Embryonic facial prominence (tissue), 1 donor: ENCODE measurements around the gene SZT2.

Experiments used
- DNase-seq: peaks from one replicate; pipeline ENCODE4 v3.0.0-alpha.2; 2016; ENCODE audit errors: extremely low spot score

Gene SZT2

GRCh38 chr1:43441894-43442637, 52.4 kb downstream of the SZT2 start:
- DNase-seq, result no peak

- no peak for DNase-seq
These were observed 53.1 kb downstream of the SZT2 start for GRCh38 chr1:43442756-43443155.

DNA sequence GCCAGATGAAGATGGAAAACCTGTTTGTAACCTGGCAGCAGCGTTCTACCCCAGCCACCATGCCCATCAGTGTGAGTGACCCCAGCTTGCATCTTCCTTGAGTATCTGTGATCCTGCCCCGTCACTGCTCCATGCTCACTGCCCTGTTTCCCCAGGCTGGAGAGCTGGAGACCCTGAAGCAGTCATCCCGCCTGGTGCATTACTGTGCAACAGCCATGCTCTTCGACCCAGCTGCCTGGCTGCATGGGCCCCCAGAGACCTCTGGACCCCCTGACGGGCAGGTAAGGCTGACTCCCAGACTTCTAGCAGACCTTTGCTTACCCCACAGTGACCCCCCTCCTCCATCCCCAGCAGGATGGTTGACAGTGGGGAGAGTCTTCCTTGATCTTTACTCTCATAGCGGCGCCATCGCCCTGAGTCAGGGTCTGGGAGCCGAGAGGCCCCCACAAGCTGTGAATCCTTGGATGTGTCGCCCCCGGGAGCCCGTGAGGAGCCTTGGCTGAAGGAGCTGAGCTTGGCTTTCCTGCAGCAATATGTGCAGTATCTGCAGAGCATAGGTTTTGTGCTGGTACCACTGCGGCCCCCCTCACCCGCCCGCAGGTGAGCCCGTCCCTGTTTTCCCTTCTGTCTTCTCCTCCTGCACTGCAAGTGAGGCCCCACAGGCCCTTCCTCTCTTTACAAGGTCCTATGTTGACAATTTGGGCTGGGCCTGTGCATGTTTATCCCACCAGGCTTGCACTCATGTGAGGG, 53.7 kb downstream of the SZT2 start:
- DNase-seq, result no peak

DNA sequence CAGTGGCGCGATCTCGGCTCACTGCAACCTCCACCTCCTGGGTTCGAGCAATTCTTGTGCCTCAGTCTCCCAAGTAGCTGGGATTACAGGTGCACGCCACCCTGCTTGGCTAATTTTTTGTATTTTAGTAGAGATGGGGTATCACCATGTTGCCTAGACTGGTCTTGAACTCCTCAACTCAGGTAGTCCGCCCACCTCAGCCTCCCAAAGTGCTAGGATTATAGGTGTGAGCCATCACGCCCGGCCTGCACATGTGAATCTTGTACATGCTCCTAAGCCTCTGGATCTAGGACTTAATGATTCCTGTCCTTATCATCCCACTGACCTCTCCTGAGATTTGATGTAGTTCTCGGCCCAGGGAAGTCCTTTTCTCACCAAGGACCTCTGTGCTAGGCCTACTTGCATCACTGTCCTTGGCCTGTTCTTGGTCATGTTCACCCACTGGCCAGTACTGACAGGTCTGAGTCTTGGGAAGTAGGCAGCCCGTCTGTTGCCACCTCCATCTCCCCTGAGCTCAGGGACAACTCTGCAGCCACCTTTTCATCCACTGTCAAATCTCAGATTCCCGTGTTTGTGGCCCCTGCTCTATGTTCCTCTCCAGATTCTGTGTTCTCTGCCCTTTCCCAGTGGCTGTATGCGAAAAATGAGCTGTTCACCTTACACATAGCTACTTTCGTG, 54.6 kb downstream of the SZT2 start:
- DNase-seq, result no peak

- DNase-seq, result no peak
These were observed 55.1 kb downstream of the SZT2 start for GRCh38 chr1:43444836-43445235.

GRCh38 chr1:43445606-43446387, 56.1 kb downstream of the SZT2 start:
- DNase-seq, result no peak

GRCh38 chr1:43446388-43446740, 56.7 kb downstream of the SZT2 start:
- no peak for DNase-seq

GRCh38 chr1:43446881-43447835, 57.5 kb downstream of the SZT2 start:
- DNase-seq, result no peak

GRCh38 chr1:43447891-43448708, 58.4 kb downstream of the SZT2 start:
- DNase-seq, result no peak

GRCh38 chr1:43448955-43449707, 59.4 kb downstream of the SZT2 start:
- DNase-seq, result no peak

DNA sequence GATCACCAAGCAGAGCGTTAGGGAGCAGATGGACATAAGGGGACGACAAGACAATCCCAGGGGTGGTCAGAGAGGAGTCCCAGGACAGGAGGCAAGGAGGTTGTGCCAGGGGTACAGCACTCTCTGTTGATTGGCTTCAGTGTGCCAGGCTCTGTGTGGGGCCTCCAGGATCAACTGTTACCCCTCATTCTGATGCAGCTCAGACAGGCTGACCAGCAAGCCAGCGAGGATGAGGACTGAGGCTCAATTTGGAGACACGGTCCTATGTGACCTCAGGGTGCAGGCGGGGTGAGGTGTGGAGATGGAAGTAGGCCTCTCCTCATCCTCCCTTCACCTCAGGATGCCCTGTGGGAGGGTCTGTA, 60.0 kb downstream of the SZT2 start:
- DNase-seq, result no peak

DNA sequence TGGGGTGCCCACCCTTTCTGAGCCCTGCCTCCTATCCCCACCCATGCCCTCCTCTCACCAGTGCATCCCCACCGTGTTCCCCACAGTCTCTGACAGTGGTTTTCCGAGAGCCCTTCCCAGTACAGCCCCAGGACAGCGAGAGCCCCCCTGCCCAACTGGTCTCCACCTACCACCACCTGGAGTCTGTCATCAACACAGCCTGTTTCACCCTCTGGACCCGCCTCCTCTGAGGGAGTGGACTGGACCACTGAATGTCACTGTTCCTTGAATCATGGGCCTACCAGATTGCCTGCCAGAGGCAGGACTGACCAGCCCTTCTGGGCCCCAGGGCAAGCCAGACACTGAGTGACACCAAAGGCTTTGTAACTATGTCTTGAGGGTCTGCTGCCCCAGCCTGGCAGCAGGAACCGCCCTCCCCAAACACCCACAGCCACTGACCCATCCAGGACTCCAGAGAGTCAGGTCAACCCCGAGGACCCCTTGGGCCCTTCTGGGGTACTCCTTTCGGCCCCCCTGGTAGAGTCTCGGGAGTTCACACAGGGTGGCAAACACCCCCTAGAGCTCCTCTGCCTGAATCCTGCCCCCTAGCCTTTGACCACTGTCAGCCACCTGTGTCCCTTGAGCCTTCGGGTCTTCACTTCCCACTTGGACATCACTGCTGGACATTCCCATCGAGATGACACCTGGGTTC, 60.7 kb downstream of the SZT2 start:
- DNase-seq, result no peak

DNA sequence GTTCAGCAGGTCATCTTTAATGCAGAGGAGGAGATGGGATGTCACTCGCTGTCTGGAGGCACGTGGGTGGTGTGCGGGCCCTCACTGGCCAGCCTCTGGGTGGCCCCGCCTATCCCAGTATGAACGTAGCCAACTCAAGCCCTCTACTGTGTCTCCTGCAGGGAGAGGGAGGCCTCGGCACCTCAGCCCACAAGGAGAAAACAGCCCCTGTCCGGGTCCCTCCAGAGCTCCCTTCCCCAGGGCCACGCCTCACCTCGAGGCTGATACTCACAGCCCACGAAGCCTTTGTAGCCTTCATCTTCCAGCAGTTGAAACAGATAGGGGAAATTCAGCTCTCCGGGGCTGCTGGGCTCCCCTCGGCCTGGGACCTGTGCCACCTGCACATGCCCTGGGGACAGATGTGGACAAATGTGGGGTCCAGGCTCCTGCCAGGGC, 61.5 kb downstream of the SZT2 start:
- no peak for DNase-seq

DNA sequence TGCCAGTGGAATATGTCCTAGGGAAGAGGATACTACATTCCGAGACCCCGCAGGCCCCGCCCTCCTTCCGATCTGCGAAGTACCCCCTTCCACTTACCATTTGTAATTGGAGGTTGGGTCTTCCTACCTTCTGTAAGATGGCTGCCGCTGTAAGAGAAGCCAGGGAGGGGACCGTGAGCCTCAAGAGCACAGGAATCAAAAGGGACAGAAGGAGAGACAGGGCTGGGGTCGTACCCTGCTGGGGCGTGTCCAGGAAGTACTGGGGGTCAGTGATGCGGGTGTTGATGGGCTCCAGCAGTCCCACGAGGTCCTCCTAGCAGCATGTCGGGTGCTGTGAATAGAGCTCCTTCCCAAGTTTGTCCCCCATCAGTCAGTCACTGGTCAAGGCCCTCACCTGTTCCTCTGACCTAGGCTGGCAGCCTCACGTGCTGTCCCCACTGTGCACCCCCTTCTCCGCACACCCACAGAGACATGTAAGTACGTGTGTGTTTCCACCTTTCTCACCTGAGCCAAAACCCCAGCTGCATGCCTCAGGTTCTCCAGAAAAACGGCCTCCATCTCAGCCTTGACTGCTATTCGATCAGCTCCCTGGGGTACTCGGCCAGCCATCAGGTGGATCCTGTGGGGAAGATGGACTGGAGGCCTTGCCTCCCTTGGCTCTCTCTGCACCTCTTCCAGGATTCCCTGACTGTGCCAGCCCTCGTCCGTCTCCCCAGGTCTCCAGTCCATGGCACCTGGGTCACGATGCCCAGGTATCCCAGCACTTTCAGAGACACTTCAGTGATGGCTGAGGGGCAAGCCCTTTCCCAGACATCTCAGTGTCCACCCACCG, 62.2 kb downstream of the SZT2 start:
- DNase-seq, result no peak

DNA sequence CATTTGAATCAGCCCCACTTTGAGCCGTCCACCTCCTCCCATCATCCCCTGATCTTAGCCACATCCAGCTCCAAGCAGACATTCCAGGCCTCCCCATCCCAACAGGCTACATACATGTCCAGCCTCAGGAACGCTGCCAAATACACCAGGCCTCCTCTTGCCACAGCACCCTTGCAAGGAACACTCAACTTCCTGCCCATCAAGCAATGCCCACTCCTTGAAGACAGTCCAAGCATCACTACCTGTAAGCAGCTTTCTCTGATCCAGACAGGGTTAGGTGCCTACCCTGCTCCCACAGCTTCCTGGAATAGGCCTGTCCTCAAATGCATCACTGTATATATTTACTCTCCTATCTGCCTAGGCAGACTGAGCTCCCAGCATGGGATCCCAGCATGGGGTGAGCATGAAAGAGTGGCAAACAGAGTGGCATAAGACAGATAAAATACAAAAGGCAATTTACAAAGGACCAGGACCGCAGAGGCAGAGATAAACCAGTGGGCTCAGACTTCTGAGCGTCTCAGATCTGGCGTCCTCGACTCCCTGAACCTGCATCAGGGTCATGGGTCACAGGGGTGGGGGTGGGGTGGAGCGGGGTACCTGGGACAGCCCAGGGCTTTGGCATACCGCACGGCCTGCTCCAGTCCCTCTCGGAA, 63.2 kb downstream of the SZT2 start:
- no peak for DNase-seq

GRCh38 chr1:43453442-43454269, 64.0 kb downstream of the SZT2 start, which contains the start of gene HYI:
Gene HYI (minus strand): TSS chr1:43453931. CDS start chr1:43453793, 138 bp downstream.
- DNase-seq, result peak; percentile 76
